ENCODE data around the gene EFS.
"Not testable (repeated sequence)": the region's sequence is repeated elsewhere in the genome, so short reads cannot be mapped to it uniquely, and the experiment has no call there.

EFS gene

GRCh38 chr14:23398348-23398747, 33.4 kb upstream of the EFS start:
- DNase-seq: no peak

DNA sequence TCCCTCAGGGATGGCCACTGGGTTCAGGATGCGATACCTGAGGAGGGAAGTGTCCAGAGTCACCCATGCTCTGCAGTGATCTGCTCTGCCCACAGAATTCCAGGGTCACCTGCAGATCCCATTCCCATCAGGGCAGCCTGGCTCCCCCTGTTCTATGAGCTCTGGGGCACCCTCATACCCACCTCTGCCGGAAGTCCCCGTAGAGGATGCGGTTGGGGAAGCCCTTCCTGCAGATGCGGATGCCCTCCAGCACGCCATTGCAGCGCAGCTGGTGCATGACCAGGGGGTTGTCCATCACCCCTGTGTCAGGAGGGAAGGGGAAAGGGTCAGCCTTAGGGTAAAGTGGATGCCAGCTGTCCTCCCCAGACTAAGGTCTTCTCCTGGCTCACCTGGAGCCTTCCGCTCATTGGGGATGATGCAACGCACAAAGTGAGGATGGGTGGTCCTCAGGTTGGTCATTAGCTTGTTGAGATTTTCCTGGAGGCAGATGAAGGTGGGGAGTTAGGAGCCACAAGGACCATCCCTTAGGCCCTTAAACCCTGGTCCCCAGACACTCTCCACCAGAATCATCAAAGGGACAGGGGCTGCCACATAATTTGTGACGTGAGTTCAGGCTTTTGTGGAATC, 31.9 kb upstream of the EFS start:
- DNase-seq: no peak

DNA sequence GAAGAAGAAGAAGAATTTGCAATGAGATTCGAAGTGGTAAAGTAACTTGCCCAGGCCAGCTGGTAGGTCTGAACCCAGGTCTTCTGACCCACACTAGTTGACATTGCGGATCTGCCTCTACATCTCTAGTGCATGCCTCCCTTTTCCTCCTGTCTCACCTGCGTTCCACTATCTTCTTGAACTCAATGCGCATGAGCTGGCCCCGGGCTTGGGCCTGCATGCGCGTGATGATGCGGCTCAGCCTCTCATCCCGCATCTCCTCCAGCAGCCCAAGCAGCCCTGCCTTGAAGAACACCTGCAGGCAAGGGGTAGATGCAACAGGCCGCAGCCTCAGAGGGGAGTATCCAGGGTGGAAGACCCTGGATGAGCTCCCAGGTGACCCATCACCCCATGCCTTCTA, 31.2 kb upstream of the EFS start:
- no peak for DNase-seq

GRCh38 chr14:23392613-23393012, 27.6 kb upstream of the EFS start:
- DNase-seq: no peak

GRCh38 chr14:23389871-23390270, 24.9 kb upstream of the EFS start:
- not testable (repeated sequence) for DNase-seq

GRCh38 chr14:23389396-23389795, 24.4 kb upstream of the EFS start:
- no peak for DNase-seq

- no peak for DNase-seq
These were observed 24.0 kb upstream of the EFS start for GRCh38 chr14:23388996-23389395.

GRCh38 chr14:23387916-23388882, 23.2 kb upstream of the EFS start:
- no peak for DNase-seq

DNA sequence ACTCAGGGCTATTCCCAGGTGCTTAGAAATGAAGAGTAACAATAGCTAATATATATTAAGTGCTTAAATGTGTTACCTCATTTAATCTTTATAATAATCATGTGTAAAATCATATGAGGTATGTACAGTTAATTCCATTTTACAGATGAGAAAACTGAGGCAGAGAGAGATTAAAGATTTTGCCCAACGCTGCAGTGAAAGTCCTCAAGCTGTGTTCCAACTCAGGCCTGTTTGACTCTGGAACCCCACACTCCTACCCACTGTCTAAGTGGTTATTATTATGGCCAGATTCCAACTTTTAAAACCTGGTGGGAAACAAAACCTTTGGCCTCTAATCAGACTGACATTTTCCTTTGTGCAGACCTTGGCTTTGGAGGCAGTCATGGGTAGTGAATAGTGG, 22.0 kb upstream of the EFS start:
- DNase-seq: no peak

DNA sequence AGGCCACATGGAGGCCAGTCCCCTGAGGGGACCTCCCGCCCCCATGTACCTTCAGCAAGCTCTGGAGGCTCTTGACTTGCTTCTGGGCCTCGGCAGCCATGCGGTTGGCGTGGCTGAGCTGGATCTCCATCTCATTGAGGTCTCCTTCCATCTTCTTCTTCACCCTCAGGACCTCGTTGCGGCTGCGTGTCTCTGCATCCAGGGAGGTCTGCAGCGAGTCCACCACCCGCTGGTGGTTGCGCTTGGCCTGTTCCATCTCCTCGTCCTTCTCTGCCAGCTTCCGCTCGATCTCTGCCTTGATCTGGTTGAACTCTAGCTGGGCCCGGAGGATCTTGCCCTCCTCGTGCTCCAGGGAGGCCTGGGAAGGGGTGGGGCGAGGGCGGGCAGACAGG, 21.3 kb upstream of the EFS start:
- DNase-seq: not testable (repeated sequence)

DNA sequence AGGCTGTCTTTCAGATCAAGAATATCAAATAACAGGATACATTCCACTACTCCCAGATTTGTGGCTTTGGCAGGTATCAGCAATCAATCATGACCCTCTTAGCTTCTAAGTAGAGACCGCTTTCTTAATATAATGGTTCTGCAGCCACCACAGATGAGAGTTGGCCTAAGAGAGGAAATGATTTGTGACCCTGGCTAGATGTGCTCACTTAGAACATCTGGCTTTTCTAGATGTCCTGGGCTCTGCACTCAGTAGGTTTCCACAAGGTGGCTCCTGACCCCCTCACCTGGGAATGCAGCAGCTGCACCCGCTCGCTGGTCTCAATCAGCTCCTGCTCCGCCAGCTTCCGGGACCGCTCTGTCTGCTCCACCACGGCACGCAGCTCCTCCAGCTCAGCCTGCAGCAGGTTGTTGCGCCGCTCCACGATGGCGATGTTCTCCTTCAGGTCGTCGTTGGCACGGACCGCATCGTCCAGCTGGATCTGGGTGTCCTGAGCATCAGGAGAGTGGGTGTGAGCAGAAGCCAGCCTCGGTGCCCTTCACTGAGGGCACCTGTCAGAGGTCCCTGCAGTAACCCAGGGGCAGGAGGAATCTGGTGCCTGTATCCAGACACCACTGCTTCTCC, 20.8 kb upstream of the EFS start:
- DNase-seq: no peak

DNA sequence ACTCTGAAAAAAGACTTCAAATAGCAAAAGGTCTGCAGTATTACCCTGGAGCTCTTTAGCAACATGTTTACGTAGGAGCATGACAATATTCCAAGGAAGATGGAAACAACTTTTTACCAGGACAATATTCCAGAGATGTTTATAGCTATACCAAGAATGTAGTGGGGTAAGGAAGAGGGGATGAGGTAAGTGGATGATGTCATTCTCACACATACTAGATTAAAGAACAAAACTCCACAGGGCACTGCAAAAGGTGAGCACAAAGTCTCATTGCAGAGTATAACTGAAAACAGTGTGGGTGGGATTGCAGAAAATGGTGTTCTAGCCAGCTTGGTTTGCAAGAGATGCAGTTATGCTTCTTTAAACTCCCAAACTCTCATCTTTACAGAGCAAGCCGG, 20.3 kb upstream of the EFS start:
- DNase-seq: no peak

- DNase-seq: no peak
These were observed 19.6 kb upstream of the EFS start for GRCh38 chr14:23384364-23385080.

GRCh38 chr14:23382731-23383440, 17.9 kb upstream of the EFS start:
- DNase-seq: no peak

GRCh38 chr14:23382276-23382675, 17.3 kb upstream of the EFS start:
- no peak for DNase-seq

GRCh38 chr14:23381871-23382270, 16.9 kb upstream of the EFS start:
- DNase-seq: no peak

- no peak for DNase-seq
These were observed 16.0 kb upstream of the EFS start for GRCh38 chr14:23380976-23381375.

DNA sequence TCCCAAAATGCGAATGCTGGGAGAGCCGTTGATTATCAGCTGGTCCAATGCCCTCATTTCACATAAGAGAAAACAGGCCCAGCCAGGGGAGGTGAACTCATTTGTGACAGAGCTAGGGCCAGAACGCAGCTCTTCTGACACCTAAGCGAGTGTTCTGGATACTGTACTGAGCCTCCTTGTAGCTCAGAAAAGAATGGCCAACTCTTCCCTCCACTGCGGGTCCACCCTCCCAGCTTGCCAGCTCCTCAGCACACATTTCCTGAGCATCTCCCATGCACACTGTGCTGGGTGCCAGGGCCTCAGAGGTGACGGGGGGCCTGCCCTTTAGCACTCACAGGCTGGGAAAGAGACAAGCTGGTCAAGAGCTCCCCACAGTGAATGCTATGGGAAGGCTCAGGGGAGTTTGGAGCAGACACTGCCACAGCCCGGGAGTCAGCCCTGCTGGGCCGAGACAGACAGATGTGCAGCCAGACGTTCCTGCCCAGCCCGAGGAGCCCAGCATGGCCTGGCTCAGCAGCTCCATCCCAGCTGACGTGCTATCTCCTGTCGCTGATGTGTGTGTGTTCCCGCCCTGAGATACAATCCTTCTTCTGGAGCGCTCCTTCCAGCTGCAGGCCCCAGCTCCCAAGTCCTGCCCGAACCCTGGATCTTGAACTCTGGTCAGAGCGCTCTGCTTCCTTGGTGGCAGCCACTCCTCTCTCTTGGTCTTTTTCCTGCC, 15.4 kb upstream of the EFS start:
- DNase-seq: no peak

DNA sequence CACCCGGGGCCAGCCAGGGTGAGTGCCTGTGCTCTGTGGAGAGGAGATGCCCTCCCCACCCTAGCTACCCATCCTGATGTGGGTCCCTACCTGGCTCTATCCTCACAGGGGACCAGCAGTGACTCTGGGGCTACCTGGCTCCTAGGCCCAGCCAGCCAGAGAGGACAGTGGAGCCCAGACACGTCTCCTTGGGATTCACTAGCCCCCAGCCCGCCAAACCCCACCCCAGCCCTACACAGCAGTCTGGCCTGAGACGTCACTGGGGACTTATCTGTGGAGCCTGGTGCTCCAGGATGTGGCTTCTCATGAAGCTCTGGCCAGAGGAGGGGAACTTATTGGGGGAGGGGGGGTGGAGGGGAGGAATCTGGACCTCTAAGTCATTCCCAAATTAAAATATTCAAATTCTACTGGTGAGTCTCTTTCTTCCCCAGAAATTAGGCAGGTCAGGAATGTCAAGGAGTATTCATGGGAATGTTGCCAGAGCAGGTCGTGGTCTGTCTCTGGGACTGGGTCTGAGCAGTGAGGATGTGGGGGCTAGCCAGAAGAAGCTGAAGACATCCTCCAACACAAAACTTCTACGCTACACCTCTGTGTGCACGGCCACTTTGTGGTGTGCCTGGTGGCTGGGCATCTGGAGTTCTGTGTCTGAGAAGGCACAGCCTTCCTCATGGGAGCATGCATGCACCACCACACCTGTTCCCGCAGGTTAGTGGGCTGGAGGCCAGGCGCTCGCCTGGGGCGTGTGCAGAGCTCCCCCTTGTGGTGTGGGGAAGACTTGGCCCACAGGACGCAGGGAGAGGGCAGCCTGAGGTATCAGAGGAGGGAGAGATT, 14.6 kb upstream of the EFS start:
- DNase-seq: peak; percentile 38 to 66 (median 51)

GRCh38 chr14:23378612-23379220, 13.7 kb upstream of the EFS start:
- no peak for DNase-seq
